AG10803 (cell line): ENCODE data around the gene IL11RA.

Experiments used
- DNase-seq: peaks from one replicate; pipeline ENCODE4 v3.0.0; 2010; ENCODE audit warnings: low read depth
- H3K4me3 ChIP-seq: 2 replicates; pipeline ENCODE4 v1.5.1; 2011; ENCODE audit warnings: mild to moderate bottlenecking, low read length, control low read depth
- TF ChIP-seq, protein P1 (sequence below): conservative IDR thresholded peaks from 2 replicates; pipeline ENCODE4 v1.5.1; 2011; ENCODE audit warnings: mild to moderate bottlenecking, low read length, control low read depth, inconsistent platforms

The IL11RA gene

DNA sequence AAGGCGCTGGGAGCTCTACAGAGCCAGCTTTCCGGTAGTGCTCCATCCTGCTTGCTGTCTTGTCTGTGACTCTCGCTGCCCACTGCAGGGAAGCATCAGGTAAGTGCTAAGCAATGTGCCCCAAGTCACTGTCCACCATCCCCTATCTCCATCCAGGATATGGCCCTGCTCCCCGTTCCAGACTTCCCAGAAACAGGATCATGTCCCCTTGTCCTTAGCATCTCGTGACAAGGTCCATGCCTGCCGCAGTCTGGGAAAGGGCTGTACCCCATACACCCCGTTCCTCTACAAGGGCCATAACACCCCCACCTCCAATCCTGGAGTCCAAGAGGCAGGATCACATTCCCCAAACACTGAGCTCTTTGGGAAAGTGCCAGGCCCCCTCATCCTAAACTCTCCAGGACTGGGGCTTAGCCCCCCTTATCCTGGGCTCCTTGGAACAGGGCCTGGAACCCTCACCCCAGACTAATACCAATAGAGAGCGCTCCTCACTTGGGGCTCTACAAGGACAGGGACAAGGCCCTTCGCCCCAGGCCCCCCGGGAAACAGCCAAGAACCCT, 40.7 kb upstream of the IL11RA start:
- TF ChIP-seq, protein P1, sequence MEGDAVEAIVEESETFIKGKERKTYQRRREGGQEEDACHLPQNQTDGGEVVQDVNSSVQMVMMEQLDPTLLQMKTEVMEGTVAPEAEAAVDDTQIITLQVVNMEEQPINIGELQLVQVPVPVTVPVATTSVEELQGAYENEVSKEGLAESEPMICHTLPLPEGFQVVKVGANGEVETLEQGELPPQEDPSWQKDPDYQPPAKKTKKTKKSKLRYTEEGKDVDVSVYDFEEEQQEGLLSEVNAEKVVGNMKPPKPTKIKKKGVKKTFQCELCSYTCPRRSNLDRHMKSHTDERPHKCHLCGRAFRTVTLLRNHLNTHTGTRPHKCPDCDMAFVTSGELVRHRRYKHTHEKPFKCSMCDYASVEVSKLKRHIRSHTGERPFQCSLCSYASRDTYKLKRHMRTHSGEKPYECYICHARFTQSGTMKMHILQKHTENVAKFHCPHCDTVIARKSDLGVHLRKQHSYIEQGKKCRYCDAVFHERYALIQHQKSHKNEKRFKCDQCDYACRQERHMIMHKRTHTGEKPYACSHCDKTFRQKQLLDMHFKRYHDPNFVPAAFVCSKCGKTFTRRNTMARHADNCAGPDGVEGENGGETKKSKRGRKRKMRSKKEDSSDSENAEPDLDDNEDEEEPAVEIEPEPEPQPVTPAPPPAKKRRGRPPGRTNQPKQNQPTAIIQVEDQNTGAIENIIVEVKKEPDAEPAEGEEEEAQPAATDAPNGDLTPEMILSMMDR, result no peak
- H3K4me3 ChIP-seq, result peak overlapping the region; percentile 84
- no peak for DNase-seq

DNA sequence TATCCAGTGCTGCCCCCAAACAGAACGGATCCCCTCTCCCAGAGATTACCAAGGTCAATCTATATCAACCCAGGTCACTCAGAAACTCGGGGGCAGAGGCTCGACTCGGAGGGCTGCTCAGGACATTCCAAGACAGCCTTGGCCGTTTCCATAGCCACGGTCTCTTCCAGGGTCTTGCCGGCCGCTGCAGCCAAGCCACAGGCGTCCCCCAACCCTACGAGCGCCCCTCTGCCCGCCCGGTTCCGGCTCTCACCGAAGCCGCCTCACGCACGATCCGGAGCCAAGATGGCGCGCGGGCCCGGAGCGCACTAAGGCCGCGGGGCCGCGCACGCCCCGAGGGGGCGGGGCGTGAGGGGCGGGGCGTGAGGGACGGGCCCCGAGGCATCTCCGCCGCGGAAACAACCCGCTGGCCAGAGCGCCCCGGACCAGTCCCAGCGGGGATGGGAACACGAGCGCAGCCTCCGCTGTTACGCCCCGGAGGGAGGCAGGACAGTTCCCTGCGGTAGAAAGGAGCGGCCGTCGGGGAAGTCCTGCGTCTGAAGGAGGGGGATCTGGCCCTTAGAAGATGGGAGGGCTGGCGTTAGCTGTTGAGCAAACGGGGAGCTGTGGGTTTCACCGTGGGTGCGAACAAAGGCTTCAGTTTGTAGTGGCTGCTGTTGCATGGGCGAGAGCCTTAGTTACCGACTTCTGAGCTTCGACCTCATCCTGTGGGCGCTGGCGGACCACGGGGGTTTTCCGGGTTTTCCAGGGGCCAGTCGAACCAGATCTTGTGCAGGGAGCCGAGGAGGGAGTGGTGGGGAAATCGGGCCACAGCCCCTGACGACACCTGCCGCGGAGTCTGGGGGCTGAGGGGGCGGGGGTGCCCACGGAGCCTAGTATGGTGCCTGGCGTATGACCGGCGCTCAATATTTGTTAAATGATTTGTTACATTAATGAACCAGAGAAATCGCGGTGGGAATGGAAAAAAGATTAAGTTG, 39.9 kb upstream of the IL11RA start, which contains the start of gene RPP25L:
Gene RPP25L, minus strand, starts transcription at position 287 of the 977 bp plus-strand sequence. CDS start 801 bp downstream, outside the sequence.
- DNase-seq, result peak; percentile 81

GRCh38 chr9:34612788-34613390, 39.1 kb upstream of the IL11RA start:
- peak; percentile 67 for DNase-seq

More for the DNA sequence above, 39.9 kb upstream of the IL11RA start, which contains the start of gene RPP25L:
- peak within 1 kb of the TSS; percentile 84 for H3K4me3 ChIP-seq
- TF ChIP-seq, protein P1, result no peak

GRCh38 chr9:34615132-34615531, 36.9 kb upstream of the IL11RA start:
- TF ChIP-seq, protein P1, result no peak
- DNase-seq, result no peak
- H3K4me3 ChIP-seq, result no peak overlapping the region

More at GRCh38 chr9:34612788-34613390, 39.1 kb upstream of the IL11RA start:
- TF ChIP-seq, protein P1, result peak; percentile 87
- H3K4me3 ChIP-seq, result peak overlapping the region; percentile 67

DNA sequence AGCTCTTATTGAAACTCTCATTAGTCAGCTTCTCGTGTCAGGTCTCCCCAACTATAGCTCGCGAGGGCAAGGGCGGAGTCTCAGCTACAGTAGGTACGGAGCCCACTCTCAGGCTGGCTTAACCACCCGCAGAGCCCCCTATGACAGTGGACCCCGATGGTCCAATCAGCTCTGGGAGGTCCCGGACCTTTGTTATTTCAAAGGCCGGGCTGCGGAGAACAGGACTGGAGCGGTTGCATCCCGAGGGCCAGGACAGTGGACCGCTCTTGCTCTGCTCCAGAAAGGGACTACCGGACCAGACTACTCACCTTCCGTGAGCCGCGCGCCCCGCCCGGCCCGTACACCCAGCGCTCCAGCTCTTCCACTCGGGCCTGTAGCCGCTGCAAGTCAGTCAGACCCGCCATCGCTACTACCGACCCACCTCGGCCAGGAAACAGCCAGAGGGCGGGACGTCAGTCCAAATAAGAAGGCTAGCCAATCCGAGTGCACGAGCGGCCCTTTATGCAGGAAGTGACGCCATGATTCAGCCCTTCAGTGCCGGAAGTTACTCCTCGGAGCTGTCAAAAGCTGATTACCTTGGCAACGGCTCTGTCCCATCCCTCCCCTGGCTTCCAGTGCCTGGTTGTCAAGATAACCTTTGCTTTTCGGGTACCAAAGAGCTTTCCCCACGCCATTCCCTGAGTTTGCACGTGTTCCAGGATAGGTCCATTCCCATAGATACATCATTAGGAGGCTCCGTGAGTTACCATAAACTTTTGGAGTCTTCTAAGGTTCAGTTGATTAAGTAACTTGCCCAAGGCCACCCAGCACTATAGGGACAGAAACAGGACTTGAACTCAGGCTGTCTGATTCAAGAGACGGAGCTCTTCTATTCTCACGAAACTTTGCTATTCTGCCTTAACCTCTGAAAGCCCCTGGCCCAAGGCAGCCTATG, 31.7 kb upstream of the IL11RA start, which contains the start of gene DCTN3:
Gene DCTN3, minus strand, starts transcription at position 435 of the 934 bp plus-strand sequence. Its CDS starts 31 bp downstream, at position 404.
- peak; percentile 95 for DNase-seq
- peak within 1 kb of the TSS; percentile 94 for H3K4me3 ChIP-seq
- TF ChIP-seq, protein P1, result no peak
